CD4-positive, CD25-positive, alpha-beta regulatory T cell (primary cell): ENCODE results near the gene AUTS2. TPM values are rescaled to one million over a fixed set of nuclear protein-coding genes. Genes with fewer than 3 reads are reported as not detected.

Experiments used
- ATAC-seq, 2 donors: fragments of 150-1000 bp; cut with Tn5 transposase; one replicate each; pipeline ENCODE4 v1.10.0; 2021; ENCODE audit warnings: low read depth in 2 of 2, moderate number of reproducible peaks in 2 of 2, moderate library complexity in 1 of 2
- DNase-seq, 3 donors: peaks; one replicate each; pipeline versions ENCODE4 v3.0.0 to v3.0.0-alpha.2; 2012 to 2022; ENCODE audit warnings: mixed read lengths in 1 of 3
- H3K27ac ChIP-seq: one replicate; pipeline ENCODE4 v1.7.0; 2013; ENCODE audit warnings: mild to moderate bottlenecking, low read length; ENCODE audit not compliant: insufficient read depth, poor library complexity, severe bottlenecking
- H3K27me3 ChIP-seq: one replicate; pipeline ENCODE4 v1.7.0; 2013; ENCODE audit warnings: low read length; ENCODE audit not compliant: control insufficient read depth, insufficient read depth
- H3K36me3 ChIP-seq: one replicate; pipeline ENCODE4 v1.7.0; 2013; ENCODE audit warnings: mild to moderate bottlenecking, low read length, moderate library complexity; ENCODE audit not compliant: control insufficient read depth, insufficient read depth
- H3K4me1 ChIP-seq: 2 replicates; pipeline ENCODE4 v1.7.0; 2013; ENCODE audit warnings: mild to moderate bottlenecking, low read length; ENCODE audit not compliant: insufficient read depth, control insufficient read depth, poor library complexity, severe bottlenecking
- H3K4me3 ChIP-seq: one replicate; pipeline ENCODE4 v1.7.0; 2013; ENCODE audit warnings: low read depth, mild to moderate bottlenecking, low read length, moderate library complexity
- H3K9me3 ChIP-seq, 2 experiments: 1 replicate in 1 of 2; 2 replicates in 1 of 2; pipeline ENCODE4 v1.7.0; 2013; ENCODE audit warnings: low read length in 2 of 2, mild to moderate bottlenecking in 1 of 2, moderate library complexity in 1 of 2; ENCODE audit not compliant: control insufficient read depth in 2 of 2
- H3K27ac Mint-ChIP-seq, 3 donors: one replicate each; pipeline ENCODE4 v1.8.0; 2020 to 2022; ENCODE audit warnings: mild to moderate bottlenecking in 3 of 3, mixed read lengths in 3 of 3, moderate library complexity in 2 of 3
- H3K27me3 Mint-ChIP-seq: one replicate; pipeline ENCODE4 v1.8.0; 2022; ENCODE audit warnings: mild to moderate bottlenecking, mixed read lengths
- H3K36me3 Mint-ChIP-seq: one replicate; pipeline ENCODE4 v1.8.0; 2020; ENCODE audit warnings: mixed read lengths
- H3K4me1 Mint-ChIP-seq, 4 donors: one replicate each; pipeline ENCODE4 v1.8.0; 2020 to 2022; ENCODE audit warnings: mixed read lengths in 4 of 4, mild to moderate bottlenecking in 1 of 4
- H3K4me3 Mint-ChIP-seq, 4 donors: one replicate each; pipeline ENCODE4 v1.8.0; 2020 to 2022; ENCODE audit warnings: mild to moderate bottlenecking in 4 of 4, mixed read lengths in 4 of 4, moderate library complexity in 3 of 4
- H3K9me3 Mint-ChIP-seq, 7 donors: one replicate each; pipeline ENCODE4 v1.8.0; 2020 to 2022; ENCODE audit warnings: mixed read lengths in 7 of 7, mild to moderate bottlenecking in 3 of 7, moderate library complexity in 2 of 7
- polyA plus RNA-seq, 4 donors: library from polyadenylated mRNA; unstranded; fragments of 300-500 nt; fragmentation: Illumina TruSeq; gene quantifications; one replicate each; pipeline ENCODE4 v1.2.3, GENCODE V29; 2021
- total RNA-seq: library from RNA; stranded (reverse); gene quantifications from one replicate; pipeline ENCODE4 v1.2.3, GENCODE V29; 2022

AUTS2 gene
- total and polyA plus RNA-seq, 5 donors from 2014 or later, result 0.47 to 32.4 (median 0.74) TPM

- no peaks in the 10 kb centered on the region for H3K9me3 ChIP-seq
- Mint-ChIP-seq H3K27ac (no peak overlapping the region), H3K4me1 (no peaks in the 10 kb centered on the region), H3K36me3 (no peaks in the 10 kb centered on the region), H3K4me3 (no peak overlapping the region), H3K27me3 (no peaks in the 10 kb centered on the region), H3K9me3 (peaks cover 0 to 11% (median 2%) of the 10 kb centered on the region in 7 donors)
- no peak overlapping the region for H3K27ac ChIP-seq
- H3K4me1 ChIP-seq, result no peaks in the 10 kb centered on the region
- no peak for DNase-seq
- no peaks in the 10 kb centered on the region for H3K36me3 ChIP-seq
- ATAC-seq, result no peak
- H3K27me3 ChIP-seq, result no peaks in the 10 kb centered on the region
- H3K4me3 ChIP-seq, result no peak overlapping the region
Measured at GRCh38 chr7:69889338-69889975, 291.2 kb downstream of the AUTS2 start.

GRCh38 chr7:69889976-69890351, 291.7 kb downstream of the AUTS2 start:
- no peak overlapping the region for H3K4me3 ChIP-seq

GRCh38 chr7:69892790-69893189, 294.5 kb downstream of the AUTS2 start:
- Histone ChIP-seq H3K27me3 (no peaks in the 10 kb centered on the region), H3K36me3 (no peaks in the 10 kb centered on the region), H3K9me3 (no peaks in the 10 kb centered on the region), H3K4me3 (no peak overlapping the region), H3K4me1 (no peaks in the 10 kb centered on the region), H3K27ac (no peak overlapping the region)
- Mint-ChIP-seq H3K9me3 (peaks cover 0 to 8% (median 3%) of the 10 kb centered on the region in 7 donors), H3K27me3 (no peaks in the 10 kb centered on the region), H3K36me3 (no peaks in the 10 kb centered on the region), H3K4me3 (peak overlapping the region in 1 of 4 donors; percentile 38), H3K27ac (no peak overlapping the region), H3K4me1 (no peaks in the 10 kb centered on the region)
- ATAC-seq (no peak), DNase-seq (no peak)

More at GRCh38 chr7:69889976-69890351, 291.7 kb downstream of the AUTS2 start:
- H3K27ac ChIP-seq, result no peak overlapping the region
- H3K36me3 Mint-ChIP-seq, result no peaks in the 10 kb centered on the region
- peaks cover 0 to 11% (median 2%) of the 10 kb centered on the region in 7 donors for H3K9me3 Mint-ChIP-seq
- H3K4me1 Mint-ChIP-seq, result no peaks in the 10 kb centered on the region
- H3K27ac Mint-ChIP-seq, result no peak overlapping the region
- no peaks in the 10 kb centered on the region for H3K36me3 ChIP-seq
- no peak for DNase-seq
- no peak overlapping the region for H3K4me3 Mint-ChIP-seq
- H3K4me1 ChIP-seq, result no peaks in the 10 kb centered on the region
- H3K9me3 ChIP-seq, result no peaks in the 10 kb centered on the region
- H3K27me3 ChIP-seq, result no peaks in the 10 kb centered on the region
- no peak for ATAC-seq
- H3K27me3 Mint-ChIP-seq, result no peaks in the 10 kb centered on the region

GRCh38 chr7:69893906-69894305, 295.6 kb downstream of the AUTS2 start:
- no peaks in the 10 kb centered on the region for H3K9me3 ChIP-seq
- H3K27me3 Mint-ChIP-seq, result no peaks in the 10 kb centered on the region
- no peak overlapping the region for H3K27ac ChIP-seq
- no peak overlapping the region for H3K4me3 ChIP-seq
- ATAC-seq (no peak), DNase-seq (no peak)
- H3K4me3 Mint-ChIP-seq, result no peak overlapping the region
- peaks cover 0 to 8% (median 3%) of the 10 kb centered on the region in 7 donors for H3K9me3 Mint-ChIP-seq
- H3K36me3 Mint-ChIP-seq, result no peaks in the 10 kb centered on the region
- no peaks in the 10 kb centered on the region for H3K36me3 ChIP-seq
- no peaks in the 10 kb centered on the region for H3K4me1 Mint-ChIP-seq
- H3K27ac Mint-ChIP-seq, result no peak overlapping the region
- no peaks in the 10 kb centered on the region for H3K27me3 ChIP-seq
- H3K4me1 ChIP-seq, result no peaks in the 10 kb centered on the region

GRCh38 chr7:69895446-69895845, 297.2 kb downstream of the AUTS2 start:
- no peak for DNase-seq
- ATAC-seq, result no peak
- Mint-ChIP-seq H3K9me3 (peaks cover 0 to 5% (median 2%) of the 10 kb centered on the region in 7 donors), H3K27ac (no peak overlapping the region), H3K4me3 (no peak overlapping the region), H3K36me3 (no peaks in the 10 kb centered on the region), H3K27me3 (no peaks in the 10 kb centered on the region), H3K4me1 (no peaks in the 10 kb centered on the region)
- Histone ChIP-seq H3K4me1 (no peaks in the 10 kb centered on the region), H3K36me3 (no peaks in the 10 kb centered on the region), H3K27me3 (no peaks in the 10 kb centered on the region), H3K9me3 (no peaks in the 10 kb centered on the region), H3K4me3 (no peak overlapping the region), H3K27ac (no peak overlapping the region)

GRCh38 chr7:69896121-69896520, 297.8 kb downstream of the AUTS2 start:
- Histone ChIP-seq H3K9me3 (no peaks in the 10 kb centered on the region), H3K36me3 (no peaks in the 10 kb centered on the region), H3K4me3 (no peak overlapping the region), H3K27me3 (no peaks in the 10 kb centered on the region), H3K27ac (no peak overlapping the region), H3K4me1 (no peaks in the 10 kb centered on the region)
- no peaks in the 10 kb centered on the region for H3K4me1 Mint-ChIP-seq
- peaks cover 4% of the 10 kb centered on the region for H3K27me3 Mint-ChIP-seq
- peaks cover 0 to 5% (median 1%) of the 10 kb centered on the region in 7 donors for H3K9me3 Mint-ChIP-seq
- H3K27ac Mint-ChIP-seq, result no peak overlapping the region
- DNase-seq (no peak), ATAC-seq (no peak)
- no peaks in the 10 kb centered on the region for H3K36me3 Mint-ChIP-seq
- H3K4me3 Mint-ChIP-seq, result no peak overlapping the region

- Histone ChIP-seq H3K27me3 (no peaks in the 10 kb centered on the region), H3K4me3 (no peak overlapping the region), H3K27ac (no peak overlapping the region), H3K36me3 (no peaks in the 10 kb centered on the region), H3K9me3 (no peaks in the 10 kb centered on the region), H3K4me1 (no peaks in the 10 kb centered on the region)
- DNase-seq (no peak), ATAC-seq (no peak)
- Mint-ChIP-seq H3K4me1 (no peaks in the 10 kb centered on the region), H3K4me3 (no peak overlapping the region), H3K27me3 (peaks cover 4% of the 10 kb centered on the region), H3K9me3 (peaks cover 0 to 5% (median 0%) of the 10 kb centered on the region in 7 donors), H3K27ac (no peak overlapping the region), H3K36me3 (no peaks in the 10 kb centered on the region)
Measured at GRCh38 chr7:69898189-69898588, 299.9 kb downstream of the AUTS2 start.

- H3K27me3 ChIP-seq, result no peaks in the 10 kb centered on the region
- H3K4me1 Mint-ChIP-seq, result no peaks in the 10 kb centered on the region
- no peaks in the 10 kb centered on the region for H3K9me3 ChIP-seq
- DNase-seq, result no peak
- no peak overlapping the region for H3K4me3 Mint-ChIP-seq
- H3K9me3 Mint-ChIP-seq, result peaks cover 0 to 3% (median 0%) of the 10 kb centered on the region in 7 donors
- H3K4me1 ChIP-seq, result no peaks in the 10 kb centered on the region
- ATAC-seq, result no peak
- no peaks in the 10 kb centered on the region for H3K36me3 Mint-ChIP-seq
- no peak overlapping the region for H3K27ac ChIP-seq
- no peaks in the 10 kb centered on the region for H3K36me3 ChIP-seq
- no peak overlapping the region for H3K27ac Mint-ChIP-seq
- H3K27me3 Mint-ChIP-seq, result peaks cover 4% of the 10 kb centered on the region
- no peak overlapping the region for H3K4me3 ChIP-seq
Measured at GRCh38 chr7:69903410-69903809, 305.1 kb downstream of the AUTS2 start.
